Glomerular endothelial cell (primary cell): ENCODE measurements around the gene TSGA10. TPM values are rescaled to one million over a fixed set of nuclear protein-coding genes. Genes with fewer than 3 reads are reported as not detected.
"Not testable (repeated sequence)": the region's sequence is repeated elsewhere in the genome, so short reads cannot be mapped to it uniquely, and the experiment has no call there.

Experiments
- DNase-seq: peaks from one replicate; pipeline ENCODE4 v3.0.0-alpha.2; 2011; ENCODE audit warnings: low read depth, low spot score; ENCODE audit errors: extremely low read depth
- total RNA-seq: library from RNA; depleted of rRNA; stranded (reverse); fragments of >200 nt; gene quantifications from 2 replicates; pipeline ENCODE4 v1.2.3, GENCODE V29; 2015

TSGA10 gene, protein sequence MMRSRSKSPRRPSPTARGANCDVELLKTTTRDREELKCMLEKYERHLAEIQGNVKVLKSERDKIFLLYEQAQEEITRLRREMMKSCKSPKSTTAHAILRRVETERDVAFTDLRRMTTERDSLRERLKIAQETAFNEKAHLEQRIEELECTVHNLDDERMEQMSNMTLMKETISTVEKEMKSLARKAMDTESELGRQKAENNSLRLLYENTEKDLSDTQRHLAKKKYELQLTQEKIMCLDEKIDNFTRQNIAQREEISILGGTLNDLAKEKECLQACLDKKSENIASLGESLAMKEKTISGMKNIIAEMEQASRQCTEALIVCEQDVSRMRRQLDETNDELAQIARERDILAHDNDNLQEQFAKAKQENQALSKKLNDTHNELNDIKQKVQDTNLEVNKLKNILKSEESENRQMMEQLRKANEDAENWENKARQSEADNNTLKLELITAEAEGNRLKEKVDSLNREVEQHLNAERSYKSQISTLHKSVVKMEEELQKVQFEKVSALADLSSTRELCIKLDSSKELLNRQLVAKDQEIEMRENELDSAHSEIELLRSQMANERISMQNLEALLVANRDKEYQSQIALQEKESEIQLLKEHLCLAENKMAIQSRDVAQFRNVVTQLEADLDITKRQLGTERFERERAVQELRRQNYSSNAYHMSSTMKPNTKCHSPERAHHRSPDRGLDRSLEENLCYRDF
- 5.5 TPM in 2 replicates for total RNA-seq

DNA sequence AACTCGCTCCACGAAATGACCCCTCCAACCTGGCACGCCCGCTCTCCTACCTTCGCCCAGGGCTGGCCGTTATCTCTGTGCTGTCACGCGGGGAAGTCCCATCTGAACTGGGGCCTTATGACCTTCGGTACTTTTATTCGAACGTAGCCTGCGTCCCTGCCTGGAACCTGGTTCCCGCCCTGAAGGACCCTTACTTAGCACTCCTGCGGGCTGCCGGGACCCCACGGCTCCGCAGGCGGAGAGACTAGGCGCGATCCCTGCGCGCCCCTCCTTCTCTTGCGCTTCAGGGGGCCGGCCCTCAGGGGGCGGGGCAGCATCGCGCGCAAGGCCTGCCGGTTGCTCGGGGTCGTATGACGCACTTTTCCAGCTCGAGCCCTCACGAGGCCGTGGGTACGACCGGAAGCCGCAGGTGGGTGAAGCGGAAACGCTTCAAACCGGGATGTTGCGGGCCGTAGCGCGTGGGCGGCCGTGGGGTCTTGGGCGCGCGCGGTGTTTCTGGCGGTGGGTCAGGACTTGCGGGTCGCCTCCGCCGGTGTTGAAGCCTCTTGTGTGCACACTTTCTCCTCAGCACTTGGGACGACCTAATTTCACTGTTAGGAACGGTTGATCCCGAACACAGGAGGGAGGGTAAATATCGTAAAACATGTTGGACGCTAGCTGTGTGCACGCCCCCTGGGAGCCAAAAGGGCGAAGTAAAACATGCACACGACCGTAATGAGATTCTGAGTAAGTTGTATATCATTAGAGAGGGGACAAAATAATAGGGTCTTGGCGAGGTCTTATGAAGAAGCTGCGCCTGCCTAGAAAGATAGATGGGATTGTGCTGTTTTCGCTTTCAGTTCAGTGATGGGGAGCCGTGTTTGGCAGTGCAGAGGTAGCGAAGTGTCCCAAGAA lies at the start of gene TSGA10, which contains the start of gene LIPT1:
TSS of gene TSGA10 (minus strand) at position 300 of the 894 bp plus-strand sequence. CDS start 45,503 bp downstream, outside the sequence.
TSS of gene LIPT1 (plus strand) at position 325 of the 894 bp plus-strand sequence. CDS start 6,991 bp downstream, outside the sequence.
- DNase-seq, result peak; percentile 36

DNA sequence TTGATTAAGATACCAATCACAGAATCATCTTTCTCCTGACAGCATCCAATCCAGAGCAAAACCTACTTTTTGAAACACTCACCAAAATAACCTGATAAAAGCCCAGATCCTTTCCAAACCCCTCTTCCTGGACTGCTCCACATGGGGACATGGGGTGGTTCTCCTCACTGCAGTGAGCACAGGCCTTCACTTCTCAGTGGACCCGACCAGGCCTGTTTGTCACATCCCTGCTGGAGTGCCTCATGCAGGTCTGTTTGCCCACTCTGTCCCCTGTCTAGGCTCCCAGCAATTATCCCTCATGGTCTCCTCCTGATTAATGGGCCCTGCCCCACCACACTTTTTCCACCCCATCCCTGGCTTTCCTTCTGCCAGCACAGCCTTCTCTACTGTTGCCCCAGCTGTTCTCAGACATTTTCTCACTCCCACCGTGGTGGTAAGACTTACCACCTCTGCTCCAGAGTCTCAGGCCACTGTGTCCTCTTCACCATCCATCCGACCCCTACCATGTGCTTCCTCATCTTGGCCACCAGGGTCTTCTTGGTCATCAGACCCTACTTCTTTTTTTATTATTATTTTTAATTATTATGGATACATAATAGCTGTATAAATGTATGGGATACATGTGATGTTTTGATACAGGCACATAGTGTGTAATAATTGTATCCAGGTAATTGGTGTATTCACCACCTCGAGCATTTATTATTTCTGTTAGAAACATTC lies 47.4 kb upstream of the TSGA10 start:
- DNase-seq, result no peak

DNA sequence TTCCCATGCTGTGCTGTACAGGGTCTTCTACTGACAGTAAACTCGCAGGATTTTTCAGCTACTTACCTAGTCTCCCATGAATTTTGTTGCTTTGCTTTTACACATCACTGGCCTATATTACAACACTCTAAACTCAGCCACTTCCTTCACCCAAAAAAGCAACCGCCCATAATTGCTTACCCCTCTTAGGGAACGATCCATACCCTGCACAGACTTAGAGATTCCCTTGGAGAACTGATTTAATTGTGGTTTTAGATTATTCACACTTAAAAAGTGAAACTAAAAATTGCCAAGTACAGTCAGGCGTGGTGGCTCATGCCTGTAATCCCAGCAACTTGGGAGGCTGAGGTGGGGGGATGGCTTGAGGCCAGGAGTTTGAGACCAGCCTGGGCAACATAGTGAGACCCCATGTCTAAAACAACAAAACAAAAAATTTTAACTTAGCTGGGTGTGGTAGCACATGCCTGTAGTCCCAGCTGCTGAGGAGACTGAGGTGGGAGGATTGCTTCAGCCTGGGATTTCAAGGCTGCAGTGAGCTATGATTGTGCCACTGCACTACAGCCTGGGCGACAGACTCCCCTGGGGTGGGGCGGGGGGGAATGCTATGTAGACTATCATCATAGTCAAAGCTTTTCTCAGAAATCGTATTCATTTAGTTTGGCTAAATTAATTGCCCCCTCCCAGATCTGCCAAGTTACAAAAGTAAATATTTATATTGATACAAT lies 45.5 kb upstream of the TSGA10 start:
- DNase-seq, result no peak

DNA sequence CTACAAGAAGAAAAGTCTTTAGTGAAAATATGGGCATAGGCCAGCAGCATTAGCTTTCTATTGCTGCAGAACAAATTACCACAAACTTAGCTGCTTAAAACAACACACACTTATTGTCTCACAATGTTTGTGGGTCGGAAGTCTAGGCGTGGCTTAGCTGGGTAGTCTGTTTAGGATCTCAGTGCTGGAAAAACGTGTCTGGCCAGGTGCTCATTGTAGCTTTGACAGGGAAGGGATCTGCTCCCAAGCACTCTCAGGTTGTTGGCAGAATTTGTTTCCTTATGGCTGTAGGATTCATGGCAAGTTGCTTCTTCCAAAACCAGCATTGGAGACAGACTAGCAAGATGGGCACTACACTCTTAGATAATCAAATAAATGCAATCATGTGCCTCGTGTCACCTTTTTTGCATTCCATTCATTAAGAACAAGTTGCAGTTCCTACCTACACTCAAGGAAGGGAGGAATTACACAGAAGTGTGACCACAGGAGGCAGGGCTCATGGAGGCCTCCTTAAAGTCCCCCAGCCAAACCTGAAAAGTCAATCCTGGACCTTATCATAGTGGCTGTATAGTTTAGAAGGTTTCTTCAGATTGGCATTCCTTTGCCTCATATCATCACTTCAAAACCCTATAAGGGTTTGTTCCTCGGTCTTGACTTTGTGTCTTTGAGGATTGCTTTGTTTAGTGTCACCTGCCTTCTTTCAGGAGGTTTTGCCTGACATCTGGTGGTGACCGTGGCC lies 43.5 kb upstream of the TSGA10 start:
- no peak for DNase-seq

DNA sequence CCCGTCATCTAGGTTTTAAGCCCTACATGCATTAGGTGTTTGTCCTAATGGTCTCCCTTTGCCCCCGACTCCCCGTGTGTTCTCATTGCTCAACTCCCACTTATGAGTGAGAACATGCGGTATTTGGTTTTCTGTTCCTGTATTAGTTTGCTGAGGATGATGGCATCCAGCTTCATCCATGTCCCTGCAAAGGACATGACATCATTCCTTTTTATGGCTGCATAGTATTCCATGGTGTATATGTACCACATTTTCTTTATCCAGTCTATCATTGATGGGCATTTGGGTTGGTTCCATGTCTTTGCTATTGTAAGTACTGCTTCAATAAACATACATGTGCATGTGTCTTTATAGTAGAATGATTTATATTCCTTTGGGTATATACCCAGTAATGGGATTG lies 37.6 kb upstream of the TSGA10 start:
- DNase-seq, result not testable (repeated sequence)

DNA sequence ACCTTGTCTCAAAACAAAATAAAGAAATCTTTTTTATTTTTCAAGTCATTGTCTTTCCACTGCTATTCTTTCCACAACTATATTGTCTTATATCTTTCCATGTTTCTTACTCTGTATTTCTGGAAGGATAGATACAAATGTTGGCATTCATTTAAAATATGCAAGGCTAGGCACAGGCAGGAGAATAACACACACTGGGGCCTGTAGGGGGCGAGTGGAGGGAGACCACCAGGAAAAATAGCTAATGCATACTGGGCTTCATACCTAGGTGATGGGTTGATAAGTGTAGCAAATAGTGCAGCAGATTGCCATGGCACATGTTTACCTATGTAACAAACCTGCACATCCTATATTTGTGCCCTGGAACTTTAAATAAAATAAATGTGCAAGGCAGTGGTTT lies 35.8 kb upstream of the TSGA10 start:
- DNase-seq, result no peak

DNA sequence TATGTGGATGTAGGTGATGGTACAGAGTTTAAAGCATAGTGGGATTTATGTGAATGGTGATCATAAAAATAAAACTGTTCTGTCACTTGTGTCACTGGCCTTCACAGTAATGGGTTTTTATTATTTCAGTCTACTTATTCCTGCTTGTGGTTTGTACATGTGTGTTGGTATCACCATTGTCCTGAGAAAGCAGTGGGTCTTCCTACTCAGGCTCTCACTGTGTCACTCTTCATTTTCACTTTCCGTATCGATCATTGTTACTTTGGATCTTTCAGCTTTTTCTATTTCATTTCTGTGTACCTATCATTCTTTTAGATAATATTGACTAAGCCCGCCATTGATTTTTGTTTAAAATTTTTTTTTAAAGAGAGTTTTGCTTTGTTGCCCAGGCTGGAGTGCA lies 33.6 kb upstream of the TSGA10 start:
- DNase-seq, result no peak

DNA sequence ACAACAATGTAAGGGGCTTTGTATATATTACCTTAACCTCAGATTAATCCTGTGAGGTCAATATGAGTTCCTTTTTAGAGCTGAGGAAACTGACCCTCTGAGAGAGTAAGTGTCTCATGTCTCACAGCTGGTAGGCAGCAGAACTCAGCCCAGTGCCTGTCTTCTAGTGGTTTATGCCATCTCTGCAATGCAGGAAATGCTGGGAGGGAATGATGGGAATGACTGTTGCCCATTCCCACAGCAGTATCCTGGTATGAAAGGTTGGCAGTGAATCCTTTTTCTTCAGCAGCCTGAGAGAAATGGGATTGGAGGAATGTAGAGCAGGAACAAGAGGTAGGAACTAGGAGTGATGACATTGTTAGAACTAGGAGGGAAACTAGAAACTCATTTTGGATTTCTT lies 32.3 kb upstream of the TSGA10 start:
- no peak for DNase-seq

DNA sequence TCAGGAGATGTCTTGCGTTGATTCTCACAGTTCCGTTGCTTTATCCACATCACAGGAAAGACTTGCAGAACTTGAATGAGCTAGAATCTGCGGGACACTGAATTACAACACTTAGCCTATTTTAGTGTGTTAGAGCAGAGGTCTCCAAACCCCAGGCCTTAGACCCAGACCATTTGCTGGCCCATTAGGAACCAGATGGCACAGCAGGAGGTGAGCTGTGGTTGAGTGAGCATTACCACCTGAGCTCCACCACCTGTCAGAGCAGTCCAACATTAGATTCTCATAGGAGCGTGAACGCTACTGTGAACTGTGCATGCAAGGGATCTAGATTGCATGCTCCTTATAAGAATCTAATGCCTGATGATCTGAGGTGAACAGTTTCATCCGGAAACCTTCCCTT lies 30.1 kb upstream of the TSGA10 start:
- DNase-seq, result no peak

DNA sequence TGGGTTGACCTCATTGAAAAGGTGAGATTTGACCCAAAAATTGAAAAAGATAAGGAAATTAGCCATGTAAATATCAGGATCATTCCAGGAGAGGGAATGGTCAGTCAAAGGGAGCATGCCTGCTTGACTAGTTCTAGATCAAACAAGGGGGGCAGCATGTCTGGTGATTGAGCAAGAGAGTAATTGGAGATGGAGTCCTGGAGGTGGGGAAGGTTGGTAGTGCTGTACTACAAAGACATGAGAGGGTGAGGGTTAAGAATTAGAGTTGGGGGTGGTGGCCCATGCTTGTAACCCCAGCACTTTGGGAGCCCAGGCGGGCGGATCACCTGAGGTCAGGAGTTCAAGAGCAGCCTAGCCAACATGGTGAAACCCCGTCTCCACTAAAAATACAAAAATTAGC lies 28.3 kb upstream of the TSGA10 start:
- DNase-seq, result no peak

DNA sequence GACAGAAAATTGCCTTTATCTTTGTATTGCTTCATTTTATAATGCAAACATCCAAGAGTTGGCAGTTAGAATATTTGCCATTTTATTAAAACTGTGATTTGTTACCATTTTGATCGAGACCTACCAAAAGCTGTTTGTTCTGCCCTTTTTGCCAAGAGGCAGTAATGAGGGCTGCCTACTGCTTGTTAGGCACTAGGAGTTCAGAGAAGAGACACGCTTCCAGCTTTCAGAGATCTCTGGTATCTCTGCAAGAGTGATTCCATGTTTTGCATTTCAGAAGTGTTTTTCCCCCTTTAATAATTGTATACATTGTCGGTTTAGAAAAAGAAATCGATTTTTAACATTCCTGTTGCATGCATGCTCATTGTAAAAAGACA lies 26.9 kb upstream of the TSGA10 start:
- DNase-seq, result no peak

DNA sequence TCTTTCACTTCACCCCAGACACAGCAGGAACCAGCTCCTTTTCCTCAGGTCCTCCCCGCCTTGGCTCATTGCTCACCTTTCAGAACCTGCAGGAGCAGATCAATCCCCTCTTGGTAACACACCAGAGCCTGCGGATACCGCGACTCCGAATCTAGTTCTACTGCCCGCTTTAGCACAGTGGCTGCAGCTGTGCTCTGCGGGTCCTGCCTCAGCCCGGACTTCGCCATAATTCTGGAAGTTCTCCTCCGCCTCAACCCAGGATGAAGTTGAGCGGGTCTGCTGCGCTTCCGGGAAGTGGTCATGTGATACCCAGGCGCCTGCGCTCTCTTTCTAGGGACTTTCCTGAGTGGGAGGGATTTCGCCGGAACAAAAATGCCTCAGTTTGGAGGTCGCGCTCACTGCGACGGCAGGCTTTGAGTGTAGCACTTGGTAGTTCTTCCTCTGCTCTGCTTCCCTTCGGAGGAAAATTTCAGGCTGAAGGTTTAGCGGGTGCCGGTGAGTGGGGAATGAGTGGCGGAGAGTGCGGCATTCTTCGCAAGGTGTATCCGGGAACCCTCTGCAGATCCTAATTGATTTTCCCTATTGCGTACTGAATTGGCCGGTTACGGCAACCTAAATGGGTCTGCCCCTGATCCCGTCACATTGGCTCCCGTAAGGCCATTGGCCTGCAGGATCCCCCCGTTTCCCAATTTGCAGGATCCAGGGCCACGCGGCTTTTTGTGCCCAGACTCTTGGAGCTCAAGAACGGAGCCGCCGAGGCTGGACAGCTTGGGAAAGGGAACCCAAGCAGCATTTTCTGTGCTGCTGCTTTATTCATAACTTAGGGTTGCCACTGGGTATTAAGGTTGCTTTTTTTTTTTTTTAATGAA lies 26.2 kb upstream of the TSGA10 start, which contains the start of the genes MITD1 and MRPL30:
TSS of gene MITD1 (minus strand) at position 304 of the 869 bp plus-strand sequence. CDS start at position 227, 77 bp downstream.
TSS of gene MRPL30 (plus strand) at position 430 of the 869 bp plus-strand sequence. CDS start 5,020 bp downstream, outside the sequence.
- peak; percentile 93 for DNase-seq

DNA sequence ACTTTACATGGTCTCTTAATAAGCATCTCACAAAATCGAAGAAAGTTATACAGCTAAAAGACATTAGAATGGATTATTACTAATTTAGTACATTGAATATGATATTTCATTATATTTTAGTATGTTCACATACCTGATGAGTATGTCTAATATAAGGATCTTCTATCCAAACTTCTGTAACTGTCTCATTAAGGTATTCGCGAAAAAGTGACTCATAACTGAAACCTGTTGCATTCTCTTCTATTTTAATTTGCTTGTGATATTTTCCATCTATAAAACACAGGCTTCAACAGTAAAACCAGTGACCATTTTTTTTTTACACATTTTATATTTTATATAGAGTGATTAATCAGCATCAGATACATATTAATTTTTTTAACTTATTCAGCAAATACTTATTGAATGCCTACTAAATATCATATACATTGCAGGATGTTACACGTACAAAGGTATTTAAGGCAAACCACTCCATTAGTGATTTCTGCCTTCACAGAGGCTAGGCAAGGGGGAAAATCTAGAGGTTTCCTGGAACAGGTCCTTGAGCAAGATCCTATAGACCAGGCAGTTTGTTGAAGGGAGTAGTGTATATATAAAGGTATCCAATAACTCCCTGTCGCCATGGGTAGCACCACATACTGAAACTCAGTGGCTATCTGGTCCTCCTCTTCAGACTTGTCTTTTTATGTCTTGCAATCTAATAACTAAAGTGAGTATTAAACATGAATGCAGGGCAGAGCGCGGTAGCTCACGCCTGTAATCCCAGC lies 16.8 kb upstream of the TSGA10 start:
- DNase-seq, result no peak

DNA sequence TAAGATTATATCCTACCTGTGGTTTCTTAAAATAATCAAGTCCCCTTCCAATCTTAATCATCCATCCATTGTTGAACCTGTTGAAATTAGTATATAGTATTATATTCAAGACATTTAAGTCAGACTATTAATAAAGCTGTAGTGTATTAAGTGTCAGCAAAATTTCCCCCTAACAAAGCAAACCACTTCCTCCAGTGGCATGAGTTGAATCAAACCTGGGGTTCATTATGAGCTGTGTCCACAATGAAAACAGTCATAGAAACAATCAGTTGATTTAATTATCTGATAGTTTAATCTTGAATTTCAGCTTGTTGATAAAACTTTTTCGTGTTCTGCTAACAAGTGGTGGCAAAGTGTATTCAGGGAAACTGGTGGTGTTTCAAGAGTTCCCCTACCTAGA lies 14.8 kb upstream of the TSGA10 start:
- no peak for DNase-seq

DNA sequence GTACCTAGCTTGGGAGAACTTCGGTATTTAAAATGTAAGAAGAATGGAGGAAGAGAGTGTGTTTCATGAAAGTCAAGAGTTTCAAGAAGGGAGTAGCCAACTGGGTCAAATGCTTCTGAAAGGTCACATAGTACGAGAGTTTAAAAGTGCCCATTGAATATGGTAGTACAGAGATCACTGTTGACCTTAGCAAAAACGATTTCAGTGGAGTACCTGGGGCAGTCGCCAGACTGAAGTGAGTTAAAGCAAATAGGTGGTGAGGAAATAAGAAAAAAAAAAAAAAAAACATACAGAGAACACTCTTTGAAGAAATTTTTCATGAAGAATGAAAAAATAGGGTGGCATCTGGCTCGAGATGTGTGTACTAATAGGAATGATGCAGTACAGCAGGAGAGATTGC lies 11.5 kb upstream of the TSGA10 start:
- no peak for DNase-seq

DNA sequence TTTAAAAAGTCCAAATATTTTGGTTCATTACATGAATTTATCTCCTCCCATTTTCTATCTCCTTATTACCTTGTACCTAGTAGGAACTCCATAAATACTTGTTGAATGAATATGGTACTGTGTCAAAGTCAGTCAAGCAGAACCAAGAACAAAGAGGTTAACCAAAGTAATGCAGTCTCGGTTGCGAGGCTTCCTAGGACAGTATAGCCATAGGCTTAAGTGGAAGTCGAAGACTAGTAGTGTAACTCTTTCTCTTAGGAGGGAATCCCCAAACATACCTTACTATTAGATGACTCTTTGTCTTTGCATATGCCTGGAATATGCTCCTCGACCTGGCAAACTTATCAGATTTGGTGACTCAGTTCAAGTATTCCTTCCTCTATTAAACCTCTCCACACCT lies 4.9 kb upstream of the TSGA10 start:
- no peak for DNase-seq

DNA sequence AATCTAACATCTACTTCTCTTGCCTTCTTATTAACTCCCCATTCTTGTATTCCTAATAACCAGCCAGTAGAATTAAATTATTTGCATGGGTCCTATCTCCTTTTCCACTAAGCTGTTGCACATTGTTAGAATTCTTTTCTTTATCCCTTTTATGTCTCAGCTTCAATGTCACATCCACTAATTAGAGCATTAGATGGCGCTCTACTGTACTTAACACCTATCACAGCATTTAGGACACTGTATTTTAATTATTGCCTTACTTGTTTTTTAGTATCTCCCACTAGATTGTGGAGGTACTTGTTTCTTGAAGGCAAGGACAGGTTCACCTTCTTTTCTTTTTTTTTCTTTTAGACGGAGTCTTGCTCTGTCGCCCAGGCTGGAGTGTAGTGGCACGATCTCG lies 3.9 kb upstream of the TSGA10 start:
- DNase-seq, result no peak
